ENCODE data around the gene PNPLA1. TPM values are rescaled to one million over a fixed set of nuclear protein-coding genes. Genes with fewer than 3 reads are reported as not detected.
A peak's percentile ranks its signal among the peaks of the same experiment; 100 is the strongest.

PNPLA1 gene
- total and polyA plus RNA-seq, 10 of the 15 experiments (the other 5 are each of a cell fraction or from before 2014, with no cell fraction given): 0.04 TPM; not detected in 9

DNA sequence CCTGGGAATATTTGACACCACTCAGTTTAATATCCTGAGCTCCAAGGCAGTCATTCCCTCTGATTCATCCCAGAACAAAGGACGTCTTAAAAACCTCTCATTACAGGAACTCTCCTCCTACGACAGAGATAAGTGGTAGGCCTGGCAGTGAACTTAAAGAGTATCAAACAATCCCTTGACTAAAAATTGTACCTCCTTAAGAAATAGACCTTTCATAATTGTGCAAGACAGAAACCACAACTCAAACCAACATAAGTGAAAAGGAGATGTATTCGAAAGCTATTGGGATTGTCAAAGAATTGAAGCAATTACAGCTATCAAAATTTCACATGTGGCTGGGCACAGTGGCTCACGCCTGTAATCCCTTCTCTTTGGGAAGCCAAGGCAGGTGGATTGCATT, 86.0 kb downstream of the PNPLA1 start (continued):
- TF ChIP-seq NRF1 (conservative IDR thresholded peaks at IDR 0.05; ENCODE audit: low read depth, low read length) (no peak), POLR2AphosphoS5 (IDR thresholded peaks at IDR 0.05; ENCODE audit: low read length) (no peak), ZZZ3 (IDR thresholded peaks at IDR 0.05; ENCODE audit: control insufficient read depth, insufficient read length, low read depth) (no peak), STAT1 (conservative IDR thresholded peaks at IDR 0.05) (no peak), FOXK2 (IDR thresholded peaks at IDR 0.05) (no peak), TCF7 (IDR thresholded peaks at IDR 0.05; ENCODE audit: borderline replicate concordance) (peak; percentile 22; the same call in 1 of the 2 replicates), BHLHE40 (IDR thresholded peaks at IDR 0.05; ENCODE audit: borderline replicate concordance in 1 of 2, low read depth in 2 of 2, low read length in 1 of 2) (0 out of 4 replicates have a peak, but pooled peaks of 1 of the 2 experiments have one; percentile 26), RAD51 (IDR thresholded peaks at IDR 0.05) (no peak), JUNB (IDR thresholded peaks at IDR 0.05) (peak; percentile 86), NR2C2 (IDR thresholded peaks at IDR 0.05; ENCODE audit: borderline replicate concordance, control insufficient read depth, insufficient read length, low read depth) (no peak), CHD1 (IDR thresholded peaks at IDR 0.05; ENCODE audit: low read depth, low read length) (no peak), BRCA1 (IDR thresholded peaks at IDR 0.05; ENCODE audit: low read depth, low read length) (no peak), NBN (IDR thresholded peaks at IDR 0.05) (no peak), POLR2A (IDR thresholded peaks at IDR 0.05; ENCODE audit: low read depth, low read length) (no peak), TBL1XR1 (IDR thresholded peaks at IDR 0.05; ENCODE audit: low read depth, low read length) (no peak), NFXL1 (IDR thresholded peaks at IDR 0.05; ENCODE audit: borderline replicate concordance) (no peak), SMAD1 (IDR thresholded peaks at IDR 0.05; ENCODE audit: low read depth, partially characterized antibody) (no peak), YY1 (IDR thresholded peaks at IDR 0.05; ENCODE audit: low read depth, low read length) (no peak), CBX5 (IDR thresholded peaks at IDR 0.05; ENCODE audit: low read depth) (no peak), RUNX3 (IDR thresholded peaks at IDR 0.05; ENCODE audit: low read length) (peak; percentile 95), CHD4 (IDR thresholded peaks at IDR 0.05) (no peak), CBFB (IDR thresholded peaks at IDR 0.05; ENCODE audit: low read depth) (no peak; the same call in 1 of the 2 replicates), RELA (IDR thresholded peaks at IDR 0.05; ENCODE audit: borderline replicate concordance, partially characterized antibody) (no peak), SUZ12 (IDR thresholded peaks at IDR 0.05; ENCODE audit: unreplicated experiment) (no peak)
- TF ChIP-seq, protein P1, sequence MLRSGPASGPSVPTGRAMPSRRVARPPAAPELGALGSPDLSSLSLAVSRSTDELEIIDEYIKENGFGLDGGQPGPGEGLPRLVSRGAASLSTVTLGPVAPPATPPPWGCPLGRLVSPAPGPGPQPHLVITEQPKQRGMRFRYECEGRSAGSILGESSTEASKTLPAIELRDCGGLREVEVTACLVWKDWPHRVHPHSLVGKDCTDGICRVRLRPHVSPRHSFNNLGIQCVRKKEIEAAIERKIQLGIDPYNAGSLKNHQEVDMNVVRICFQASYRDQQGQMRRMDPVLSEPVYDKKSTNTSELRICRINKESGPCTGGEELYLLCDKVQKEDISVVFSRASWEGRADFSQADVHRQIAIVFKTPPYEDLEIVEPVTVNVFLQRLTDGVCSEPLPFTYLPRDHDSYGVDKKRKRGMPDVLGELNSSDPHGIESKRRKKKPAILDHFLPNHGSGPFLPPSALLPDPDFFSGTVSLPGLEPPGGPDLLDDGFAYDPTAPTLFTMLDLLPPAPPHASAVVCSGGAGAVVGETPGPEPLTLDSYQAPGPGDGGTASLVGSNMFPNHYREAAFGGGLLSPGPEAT (IDR thresholded peaks at IDR 0.05; ENCODE audit: low read depth): peak; percentile 68; the same call in 1 of the 2 replicates
- TF ChIP-seq, protein P2, sequence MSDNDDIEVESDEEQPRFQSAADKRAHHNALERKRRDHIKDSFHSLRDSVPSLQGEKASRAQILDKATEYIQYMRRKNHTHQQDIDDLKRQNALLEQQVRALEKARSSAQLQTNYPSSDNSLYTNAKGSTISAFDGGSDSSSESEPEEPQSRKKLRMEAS (IDR thresholded peaks at IDR 0.05; ENCODE audit: low read depth, low read length): no peak
- TF ChIP-seq, protein P3, sequence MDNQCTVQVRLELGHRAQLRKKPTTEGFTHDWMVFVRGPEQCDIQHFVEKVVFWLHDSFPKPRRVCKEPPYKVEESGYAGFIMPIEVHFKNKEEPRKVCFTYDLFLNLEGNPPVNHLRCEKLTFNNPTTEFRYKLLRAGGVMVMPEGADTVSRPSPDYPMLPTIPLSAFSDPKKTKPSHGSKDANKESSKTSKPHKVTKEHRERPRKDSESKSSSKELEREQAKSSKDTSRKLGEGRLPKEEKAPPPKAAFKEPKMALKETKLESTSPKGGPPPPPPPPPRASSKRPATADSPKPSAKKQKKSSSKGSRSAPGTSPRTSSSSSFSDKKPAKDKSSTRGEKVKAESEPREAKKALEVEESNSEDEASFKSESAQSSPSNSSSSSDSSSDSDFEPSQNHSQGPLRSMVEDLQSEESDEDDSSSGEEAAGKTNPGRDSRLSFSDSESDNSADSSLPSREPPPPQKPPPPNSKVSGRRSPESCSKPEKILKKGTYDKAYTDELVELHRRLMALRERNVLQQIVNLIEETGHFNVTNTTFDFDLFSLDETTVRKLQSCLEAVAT (IDR thresholded peaks at IDR 0.05): no peak
- TF ChIP-seq, protein P4, sequence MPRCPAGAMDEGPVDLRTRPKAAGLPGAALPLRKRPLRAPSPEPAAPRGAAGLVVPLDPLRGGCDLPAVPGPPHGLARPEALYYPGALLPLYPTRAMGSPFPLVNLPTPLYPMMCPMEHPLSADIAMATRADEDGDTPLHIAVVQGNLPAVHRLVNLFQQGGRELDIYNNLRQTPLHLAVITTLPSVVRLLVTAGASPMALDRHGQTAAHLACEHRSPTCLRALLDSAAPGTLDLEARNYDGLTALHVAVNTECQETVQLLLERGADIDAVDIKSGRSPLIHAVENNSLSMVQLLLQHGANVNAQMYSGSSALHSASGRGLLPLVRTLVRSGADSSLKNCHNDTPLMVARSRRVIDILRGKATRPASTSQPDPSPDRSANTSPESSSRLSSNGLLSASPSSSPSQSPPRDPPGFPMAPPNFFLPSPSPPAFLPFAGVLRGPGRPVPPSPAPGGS (IDR thresholded peaks at IDR 0.05; ENCODE audit: borderline replicate concordance, insufficient read depth, low read depth, low read length, poor library complexity, severe bottlenecking): no peak
- TF ChIP-seq, protein P5, sequence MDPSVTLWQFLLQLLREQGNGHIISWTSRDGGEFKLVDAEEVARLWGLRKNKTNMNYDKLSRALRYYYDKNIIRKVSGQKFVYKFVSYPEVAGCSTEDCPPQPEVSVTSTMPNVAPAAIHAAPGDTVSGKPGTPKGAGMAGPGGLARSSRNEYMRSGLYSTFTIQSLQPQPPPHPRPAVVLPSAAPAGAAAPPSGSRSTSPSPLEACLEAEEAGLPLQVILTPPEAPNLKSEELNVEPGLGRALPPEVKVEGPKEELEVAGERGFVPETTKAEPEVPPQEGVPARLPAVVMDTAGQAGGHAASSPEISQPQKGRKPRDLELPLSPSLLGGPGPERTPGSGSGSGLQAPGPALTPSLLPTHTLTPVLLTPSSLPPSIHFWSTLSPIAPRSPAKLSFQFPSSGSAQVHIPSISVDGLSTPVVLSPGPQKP (IDR thresholded peaks at IDR 0.05; ENCODE audit: low read depth, low read length): no peak
